NCI-H2227 (cell line): ENCODE data around the gene IDH2.

Experiments
- DNase-seq: peaks from one replicate; lab custom pipeline; 2025; ENCODE audit not compliant: unreplicated experiment; lab: John Stamatoyannopoulos, UW

The IDH2 gene

GRCh38 chr15:90044916-90045371 is 57.3 kb downstream of the IDH2 start:
- no peak for DNase-seq

GRCh38 chr15:90044191-90044590 is 58.1 kb downstream of the IDH2 start:
- no peak for DNase-seq

GRCh38 chr15:90043530-90044010 is 58.7 kb downstream of the IDH2 start:
- DNase-seq = no peak

- no peak for DNase-seq
These were observed 59.3 kb downstream of the IDH2 start for GRCh38 chr15:90042766-90043529.

- no peak for DNase-seq
These were observed 59.9 kb downstream of the IDH2 start for GRCh38 chr15:90042356-90042755.

GRCh38 chr15:90040618-90041017 is 61.6 kb downstream of the IDH2 start:
- no peak for DNase-seq

- DNase-seq = no peak
These were observed 62.3 kb downstream of the IDH2 start for GRCh38 chr15:90039996-90040395.

GRCh38 chr15:90038632-90039095 is 63.6 kb downstream of the IDH2 start:
- DNase-seq = no peak

GRCh38 chr15:90037961-90038631 is 64.2 kb downstream of the IDH2 start:
- DNase-seq = no peak

GRCh38 chr15:90037511-90037860 is 64.8 kb downstream of the IDH2 start:
- no peak for DNase-seq

GRCh38 chr15:90036806-90037510 is 65.3 kb downstream of the IDH2 start:
- no peak for DNase-seq

GRCh38 chr15:90036343-90036742 is 65.9 kb downstream of the IDH2 start:
- DNase-seq = no peak

GRCh38 chr15:90035840-90036230 is 66.4 kb downstream of the IDH2 start:
- no peak for DNase-seq

- DNase-seq = no peak
These were observed 67.0 kb downstream of the IDH2 start for GRCh38 chr15:90035095-90035839.

- DNase-seq = no peak
These were observed 68.8 kb downstream of the IDH2 start for GRCh38 chr15:90033448-90033847.
